Calu3 (cell line): Measurements from ENCODE around the gene PLEKHB1. TPM values are rescaled to one million over a fixed set of nuclear protein-coding genes. Genes with fewer than 3 reads are reported as not detected.

Experiments
- BruUV-seq: library from RNA; stranded (reverse); fragments of 400-500 nt; replicated peaks from 2 replicates; lab custom pipeline; 2021; lab: Mats Ljungman, UMichigan
- CTCF ChIA-PET: fragments of 300-600 bp; sonication (Branson Sonifier 250); formaldehyde crosslinking; loops from one replicate; lab custom pipeline; 2022; ENCODE audit warnings: antibody characterized with exemption; lab: Charles Lee
- DNase-seq: peaks from one replicate; pipeline ENCODE4 v3.0.0; 2022
- H3K27ac Mint-ChIP-seq: one replicate; pipeline ENCODE4 v1.8.0; 2022; ENCODE audit warnings: mixed read lengths; ENCODE audit not compliant: unreplicated experiment
- H3K27me3 Mint-ChIP-seq: one replicate; pipeline ENCODE4 v1.8.0; 2022; ENCODE audit warnings: mixed read lengths; ENCODE audit not compliant: unreplicated experiment
- H3K36me3 Mint-ChIP-seq: one replicate; pipeline ENCODE4 v1.8.0; 2022; ENCODE audit warnings: mild to moderate bottlenecking, moderate library complexity, mixed read lengths; ENCODE audit not compliant: insufficient read depth, unreplicated experiment
- H3K4me1 Mint-ChIP-seq: one replicate; pipeline ENCODE4 v1.8.0; 2022; ENCODE audit warnings: mild to moderate bottlenecking, low read depth, mixed read lengths; ENCODE audit not compliant: unreplicated experiment
- H3K4me3 Mint-ChIP-seq: one replicate; pipeline ENCODE4 v1.8.0; 2022; ENCODE audit warnings: mild to moderate bottlenecking, low read depth, moderate library complexity, mixed read lengths; ENCODE audit not compliant: unreplicated experiment
- H3K9me3 Mint-ChIP-seq: one replicate; pipeline ENCODE4 v1.8.0; 2022; ENCODE audit warnings: low read depth, mixed read lengths; ENCODE audit not compliant: unreplicated experiment
- intact Hi-C: fragments of 100-400 bp; cut with micrococcal nuclease; formaldehyde crosslinking; loops from one replicate; pipeline ENCODE4 v1.10.0; 2022; ENCODE audit not compliant: unreplicated experiment
- total RNA-seq: library from RNA; stranded (reverse); gene quantifications from 2 replicates; pipeline ENCODE4 v1.2.3, GENCODE V29; 2022
- TF ChIP-seq, protein P1 (sequence below): fragments of 200-600 bp; IDR thresholded peaks from one replicate; pipeline ENCODE4 v1.8.0; 2022; ENCODE audit warnings: antibody characterized with exemption; ENCODE audit not compliant: unreplicated experiment

The PLEKHB1 gene
- total RNA-seq, 1 experiment from 2014 or later, result 127 TPM

DNA sequence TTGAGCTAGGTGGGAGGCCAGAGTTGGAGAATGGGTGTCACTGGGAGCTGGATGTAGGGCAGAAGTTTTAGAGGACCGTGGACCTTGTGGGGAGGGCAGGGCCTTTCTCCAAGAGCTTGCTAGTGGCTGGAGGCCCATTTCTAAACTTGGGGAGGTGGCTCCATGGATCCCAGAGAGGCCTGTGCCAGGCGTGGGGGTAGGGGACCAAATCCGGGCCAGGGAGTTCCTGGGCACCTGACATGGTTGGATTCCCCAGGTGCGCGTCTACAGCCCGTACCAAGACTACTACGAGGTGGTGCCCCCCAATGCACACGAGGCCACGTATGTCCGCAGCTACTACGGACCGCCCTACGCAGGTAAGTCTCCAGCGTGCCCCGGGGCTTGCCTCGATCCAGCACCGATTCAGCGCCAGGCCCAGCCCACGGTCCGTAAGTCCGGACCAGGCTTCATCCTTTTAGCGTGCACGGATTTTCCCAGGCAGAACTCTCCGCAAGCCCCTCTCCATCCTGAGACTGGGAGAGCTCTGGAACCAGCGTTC is 14.2 kb downstream of the PLEKHB1 start:
- no peak for DNase-seq
- TF ChIP-seq, protein P1, sequence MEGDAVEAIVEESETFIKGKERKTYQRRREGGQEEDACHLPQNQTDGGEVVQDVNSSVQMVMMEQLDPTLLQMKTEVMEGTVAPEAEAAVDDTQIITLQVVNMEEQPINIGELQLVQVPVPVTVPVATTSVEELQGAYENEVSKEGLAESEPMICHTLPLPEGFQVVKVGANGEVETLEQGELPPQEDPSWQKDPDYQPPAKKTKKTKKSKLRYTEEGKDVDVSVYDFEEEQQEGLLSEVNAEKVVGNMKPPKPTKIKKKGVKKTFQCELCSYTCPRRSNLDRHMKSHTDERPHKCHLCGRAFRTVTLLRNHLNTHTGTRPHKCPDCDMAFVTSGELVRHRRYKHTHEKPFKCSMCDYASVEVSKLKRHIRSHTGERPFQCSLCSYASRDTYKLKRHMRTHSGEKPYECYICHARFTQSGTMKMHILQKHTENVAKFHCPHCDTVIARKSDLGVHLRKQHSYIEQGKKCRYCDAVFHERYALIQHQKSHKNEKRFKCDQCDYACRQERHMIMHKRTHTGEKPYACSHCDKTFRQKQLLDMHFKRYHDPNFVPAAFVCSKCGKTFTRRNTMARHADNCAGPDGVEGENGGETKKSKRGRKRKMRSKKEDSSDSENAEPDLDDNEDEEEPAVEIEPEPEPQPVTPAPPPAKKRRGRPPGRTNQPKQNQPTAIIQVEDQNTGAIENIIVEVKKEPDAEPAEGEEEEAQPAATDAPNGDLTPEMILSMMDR, result no peak
- no peak overlapping the region for H3K27ac Mint-ChIP-seq
- intact Hi-C loops, result loop anchor here (1.0 to 5.0 kb wide), 2 partner anchors 35 to 183 kb away; no protein-coding TSS in a partner anchor
- CTCF ChIA-PET, result interaction anchor here (0.9 to 4.7 kb wide), 4 partner anchors 29 to 309 kb away, joined by 3 to 74 read pairs (median 4); no protein-coding TSS in a partner anchor
- no peaks in the 10 kb centered on the region for H3K27me3 Mint-ChIP-seq
- H3K36me3 Mint-ChIP-seq, result peaks cover 25% of the 10 kb centered on the region
- H3K9me3 Mint-ChIP-seq, result no peaks in the 10 kb centered on the region
- BruUV-seq, result no TSS peak
- no peak overlapping the region for H3K4me3 Mint-ChIP-seq
- peaks cover 23% of the 10 kb centered on the region for H3K4me1 Mint-ChIP-seq

DNA sequence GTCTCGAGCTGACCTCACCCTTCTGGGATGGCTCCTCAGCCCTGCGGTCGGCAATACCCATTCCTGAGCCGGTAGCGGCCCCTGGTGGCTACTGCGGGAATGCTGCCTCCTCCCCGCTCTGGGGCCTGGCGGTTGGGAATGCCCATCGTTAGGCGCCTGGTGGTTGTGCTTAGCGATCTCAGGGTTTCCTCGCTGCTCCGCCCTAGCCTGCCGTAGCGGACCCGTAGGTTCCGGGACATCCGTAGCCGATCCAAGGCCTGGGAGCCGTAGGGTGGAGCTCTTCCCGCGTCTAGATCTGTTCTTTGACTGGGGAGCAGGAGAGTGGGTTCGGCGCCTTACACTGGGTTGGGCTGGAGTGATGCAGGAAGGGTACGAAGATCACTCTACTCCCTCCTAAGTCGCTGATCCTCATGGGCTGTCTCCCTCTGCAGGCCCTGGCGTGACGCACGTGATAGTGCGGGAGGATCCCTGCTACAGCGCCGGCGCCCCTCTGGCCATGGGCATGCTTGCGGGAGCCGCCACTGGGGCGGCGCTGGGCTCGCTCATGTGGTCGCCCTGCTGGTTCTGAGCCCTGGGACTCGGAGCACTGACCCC is 14.8 kb downstream of the PLEKHB1 start:
- BruUV-seq, result no TSS peak
- H3K4me1 Mint-ChIP-seq, result peaks cover 23% of the 10 kb centered on the region
- H3K27me3 Mint-ChIP-seq, result no peaks in the 10 kb centered on the region
- TF ChIP-seq, protein P1, result peak; percentile 80
- H3K9me3 Mint-ChIP-seq, result no peaks in the 10 kb centered on the region
- H3K36me3 Mint-ChIP-seq, result peaks cover 20% of the 10 kb centered on the region
- no peak overlapping the region for H3K4me3 Mint-ChIP-seq
- DNase-seq, result peak; percentile 82
- intact Hi-C loops, result loop anchor here (5.0 kb wide), 1 partner anchor 184 kb away; no protein-coding TSS in a partner anchor
- CTCF ChIA-PET, result interaction anchor here (0.9 to 4.7 kb wide), 5 partner anchors 9 to 310 kb away, joined by 3 to 74 read pairs (median 3); no protein-coding TSS in a partner anchor
- H3K27ac Mint-ChIP-seq, result no peak overlapping the region

DNA sequence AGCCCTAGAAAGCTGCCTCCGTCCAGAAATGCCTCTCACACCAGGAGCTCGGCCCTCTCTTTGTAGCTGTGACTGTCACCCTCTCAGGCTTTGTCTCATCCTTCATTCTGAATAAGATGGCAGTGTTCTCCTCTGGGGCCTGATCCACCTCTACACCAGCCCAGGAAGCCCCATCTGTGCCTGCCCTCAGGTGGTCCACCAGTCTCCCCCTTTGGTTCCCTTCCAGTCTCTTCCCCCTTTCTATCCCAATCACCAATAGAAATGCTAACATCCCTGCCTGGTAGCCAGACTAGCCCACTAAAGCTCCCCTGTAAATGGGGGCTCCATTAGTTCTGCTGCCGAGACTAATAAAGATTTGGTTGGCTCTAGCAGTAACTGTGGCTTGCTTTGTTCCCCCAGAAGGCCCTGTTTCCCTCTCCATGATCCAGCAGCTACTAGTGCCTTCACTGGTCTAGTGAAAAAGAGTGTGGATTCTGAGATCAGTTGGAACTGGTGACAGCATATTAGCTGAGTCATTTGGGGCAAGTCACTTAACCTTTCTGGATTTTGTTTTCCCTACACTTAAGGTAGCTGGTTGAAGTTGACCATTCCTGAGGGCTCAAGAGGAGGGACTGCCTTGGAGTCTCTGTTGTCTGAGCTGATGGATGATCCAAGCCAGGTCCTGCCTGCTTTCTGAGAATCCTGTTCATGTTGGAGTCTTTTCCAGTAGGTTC is 16.2 kb downstream of the PLEKHB1 start:
- DNase-seq, result no peak
- CTCF ChIA-PET, result interaction anchor here (1.6 to 4.7 kb wide), 2 partner anchors 10 to 37 kb away, joined by 3 to 74 read pairs; no protein-coding TSS in a partner anchor
- Mint-ChIP-seq H3K4me3 (no peak overlapping the region), H3K4me1 (peaks cover 23% of the 10 kb centered on the region), H3K27ac (no peak overlapping the region), H3K9me3 (no peaks in the 10 kb centered on the region), H3K27me3 (no peaks in the 10 kb centered on the region), H3K36me3 (peaks cover 20% of the 10 kb centered on the region)
- BruUV-seq, result no TSS peak
- intact Hi-C loops, result loop anchor here (5.0 kb wide), 1 partner anchor 185 kb away; no protein-coding TSS in a partner anchor
- TF ChIP-seq, protein P1, result no peak
